Prostate gland (tissue), 2 donors: ENCODE measurements around the gene NAPG.
A peak's percentile ranks its signal among the peaks of the same experiment; 100 is the strongest.

Experiments
- POLR2A ChIP-seq: fragments of 450-650 bp; IDR thresholded peaks from one replicate; pipeline ENCODE4 v1.6.1; 2016; ENCODE audit warnings: antibody characterized with exemption, mild to moderate bottlenecking
- POLR2AphosphoS5 ChIP-seq: sonication (generic); formaldehyde crosslinking; IDR thresholded peaks from one replicate; pipeline ENCODE4 v1.6.1; 2017; ENCODE audit warnings: antibody characterized with exemption
- TF ChIP-seq, protein P1 (sequence below), 4 experiments: fragments of 200-600 bp in 2 of 4; fragments of 450-650 bp in 2 of 4; sonication (generic) in 2 of 4; IDR thresholded peaks; 1 replicate in 3 of 4; 2 replicates in 1 of 4; pipeline ENCODE4 v1.5.1; 2016 to 2019; ENCODE audit warnings: antibody characterized with exemption in 4 of 4, mild to moderate bottlenecking in 2 of 4, moderate library complexity in 2 of 4

DNA sequence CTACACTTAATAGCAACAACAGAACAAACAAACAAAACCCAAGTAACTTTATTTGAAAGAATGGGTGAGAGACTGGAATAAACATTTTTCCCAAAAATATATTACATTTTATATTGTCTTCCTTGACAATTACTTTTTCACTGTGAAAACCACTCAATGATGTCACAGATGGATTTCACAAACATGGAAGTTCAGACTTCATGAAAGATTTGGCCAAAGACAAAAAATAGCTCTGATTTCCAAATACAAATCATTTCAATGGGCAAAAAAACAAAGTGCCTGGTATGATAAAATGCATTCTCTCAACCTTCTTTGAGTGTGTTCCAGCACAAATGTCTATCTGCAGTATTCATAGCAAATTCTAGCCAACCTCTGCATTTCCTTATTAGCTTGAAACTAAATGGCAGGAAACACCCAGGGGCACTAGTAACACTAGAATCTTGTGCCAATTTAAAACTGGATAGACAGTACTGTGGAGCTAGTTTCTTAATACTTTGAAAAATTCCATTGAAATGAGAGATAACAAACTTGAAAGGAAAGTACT lies 28.5 kb upstream of the NAPG start:
- TF ChIP-seq, protein P1, sequence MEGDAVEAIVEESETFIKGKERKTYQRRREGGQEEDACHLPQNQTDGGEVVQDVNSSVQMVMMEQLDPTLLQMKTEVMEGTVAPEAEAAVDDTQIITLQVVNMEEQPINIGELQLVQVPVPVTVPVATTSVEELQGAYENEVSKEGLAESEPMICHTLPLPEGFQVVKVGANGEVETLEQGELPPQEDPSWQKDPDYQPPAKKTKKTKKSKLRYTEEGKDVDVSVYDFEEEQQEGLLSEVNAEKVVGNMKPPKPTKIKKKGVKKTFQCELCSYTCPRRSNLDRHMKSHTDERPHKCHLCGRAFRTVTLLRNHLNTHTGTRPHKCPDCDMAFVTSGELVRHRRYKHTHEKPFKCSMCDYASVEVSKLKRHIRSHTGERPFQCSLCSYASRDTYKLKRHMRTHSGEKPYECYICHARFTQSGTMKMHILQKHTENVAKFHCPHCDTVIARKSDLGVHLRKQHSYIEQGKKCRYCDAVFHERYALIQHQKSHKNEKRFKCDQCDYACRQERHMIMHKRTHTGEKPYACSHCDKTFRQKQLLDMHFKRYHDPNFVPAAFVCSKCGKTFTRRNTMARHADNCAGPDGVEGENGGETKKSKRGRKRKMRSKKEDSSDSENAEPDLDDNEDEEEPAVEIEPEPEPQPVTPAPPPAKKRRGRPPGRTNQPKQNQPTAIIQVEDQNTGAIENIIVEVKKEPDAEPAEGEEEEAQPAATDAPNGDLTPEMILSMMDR (IDR thresholded peaks at IDR 0.05) = no peak
- no peak for TF ChIP-seq POLR2A
- TF ChIP-seq POLR2AphosphoS5 = peak; percentile 48
